Fibroblast of pulmonary artery (primary cell): ENCODE measurements around the gene CISD2.

ENCODE experiments used
- DNase-seq: peaks from one replicate; pipeline ENCODE4 v3.0.0-alpha.2; 2010; ENCODE audit warnings: low read depth
- H3K4me3 ChIP-seq: replicated peaks from 2 replicates; pipeline ENCODE4 v1.5.1; 2011; ENCODE audit warnings: low read depth, mild to moderate bottlenecking, control low read depth, low read length, moderate library complexity
- TF ChIP-seq, protein P1 (sequence below): IDR thresholded peaks from 2 replicates; pipeline ENCODE4 v1.5.1; 2011; ENCODE audit warnings: mild to moderate bottlenecking, control low read depth, low read length, inconsistent platforms; ENCODE audit errors: missing control alignments

Gene CISD2

DNA sequence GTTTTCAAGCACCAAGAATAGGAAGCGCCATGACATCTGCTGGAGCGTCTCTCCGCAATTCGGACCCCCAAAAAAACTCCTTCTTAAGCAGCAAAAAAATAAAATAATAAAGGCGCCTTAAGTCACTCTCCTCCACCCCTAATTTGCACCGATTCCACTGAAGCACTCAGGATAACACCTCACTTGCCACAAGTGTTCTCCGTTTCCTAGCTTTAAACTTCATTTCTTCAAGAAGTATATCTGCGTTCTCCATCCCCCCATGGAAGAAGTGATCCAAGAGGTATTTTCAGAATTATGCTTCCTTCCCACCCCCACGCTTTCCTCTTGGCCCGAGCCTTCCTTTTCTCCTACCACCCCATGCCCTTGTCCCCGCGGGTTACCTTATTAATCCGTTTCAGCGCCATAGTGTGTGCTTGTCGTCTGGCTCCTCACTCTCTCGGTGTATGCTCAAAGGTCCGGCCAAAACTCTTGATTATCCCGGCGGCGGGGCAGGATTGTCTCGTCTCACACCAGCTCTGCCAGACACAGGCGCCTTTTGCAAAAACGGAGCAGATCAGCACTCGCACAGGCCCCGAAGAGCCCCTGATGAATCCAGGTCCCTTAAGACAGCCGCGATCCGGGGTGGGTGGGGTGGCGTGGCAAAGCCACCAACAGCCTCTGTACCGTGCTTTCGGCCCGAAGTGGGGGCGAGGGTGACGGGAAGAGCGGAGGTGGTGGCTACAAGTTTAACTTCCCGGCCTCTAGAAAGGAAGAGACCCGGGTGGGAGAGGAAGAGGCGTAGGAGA lies 42.5 kb upstream of the CISD2 start:
- DNase-seq: no peak
- TF ChIP-seq, protein P1, sequence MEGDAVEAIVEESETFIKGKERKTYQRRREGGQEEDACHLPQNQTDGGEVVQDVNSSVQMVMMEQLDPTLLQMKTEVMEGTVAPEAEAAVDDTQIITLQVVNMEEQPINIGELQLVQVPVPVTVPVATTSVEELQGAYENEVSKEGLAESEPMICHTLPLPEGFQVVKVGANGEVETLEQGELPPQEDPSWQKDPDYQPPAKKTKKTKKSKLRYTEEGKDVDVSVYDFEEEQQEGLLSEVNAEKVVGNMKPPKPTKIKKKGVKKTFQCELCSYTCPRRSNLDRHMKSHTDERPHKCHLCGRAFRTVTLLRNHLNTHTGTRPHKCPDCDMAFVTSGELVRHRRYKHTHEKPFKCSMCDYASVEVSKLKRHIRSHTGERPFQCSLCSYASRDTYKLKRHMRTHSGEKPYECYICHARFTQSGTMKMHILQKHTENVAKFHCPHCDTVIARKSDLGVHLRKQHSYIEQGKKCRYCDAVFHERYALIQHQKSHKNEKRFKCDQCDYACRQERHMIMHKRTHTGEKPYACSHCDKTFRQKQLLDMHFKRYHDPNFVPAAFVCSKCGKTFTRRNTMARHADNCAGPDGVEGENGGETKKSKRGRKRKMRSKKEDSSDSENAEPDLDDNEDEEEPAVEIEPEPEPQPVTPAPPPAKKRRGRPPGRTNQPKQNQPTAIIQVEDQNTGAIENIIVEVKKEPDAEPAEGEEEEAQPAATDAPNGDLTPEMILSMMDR: no peak
- peak overlapping the region; percentile 98 for H3K4me3 ChIP-seq

GRCh38 chr4:102826890-102827673 lies 41.7 kb upstream of the CISD2 start, which contains the start of gene UBE2D3:
UBE2D3 (minus strand) TSS chr4:102827551; CDS start chr4:102826508, 1,043 bp downstream.
- H3K4me3 ChIP-seq: peak within 1 kb of the TSS; percentile 98
- TF ChIP-seq, protein P1: peak; percentile 17

GRCh38 chr4:102827674-102828496 lies 40.9 kb upstream of the CISD2 start:
- TF ChIP-seq, protein P1: no peak
- H3K4me3 ChIP-seq: peak overlapping the region; percentile 98

More at GRCh38 chr4:102826890-102827673, 41.7 kb upstream of the CISD2 start, which contains the start of gene UBE2D3:
- DNase-seq: peak; percentile 98

GRCh38 chr4:102828497-102828808 lies 40.3 kb upstream of the CISD2 start:
- H3K4me3 ChIP-seq: peak overlapping the region; percentile 98
- DNase-seq: no peak
- TF ChIP-seq, protein P1: no peak

More at GRCh38 chr4:102827674-102828496, 40.9 kb upstream of the CISD2 start:
- peak; percentile 100 for DNase-seq

GRCh38 chr4:102829803-102830202 lies 39.0 kb upstream of the CISD2 start:
- no peak for DNase-seq
- TF ChIP-seq, protein P1: no peak
- H3K4me3 ChIP-seq: no peak overlapping the region

DNA sequence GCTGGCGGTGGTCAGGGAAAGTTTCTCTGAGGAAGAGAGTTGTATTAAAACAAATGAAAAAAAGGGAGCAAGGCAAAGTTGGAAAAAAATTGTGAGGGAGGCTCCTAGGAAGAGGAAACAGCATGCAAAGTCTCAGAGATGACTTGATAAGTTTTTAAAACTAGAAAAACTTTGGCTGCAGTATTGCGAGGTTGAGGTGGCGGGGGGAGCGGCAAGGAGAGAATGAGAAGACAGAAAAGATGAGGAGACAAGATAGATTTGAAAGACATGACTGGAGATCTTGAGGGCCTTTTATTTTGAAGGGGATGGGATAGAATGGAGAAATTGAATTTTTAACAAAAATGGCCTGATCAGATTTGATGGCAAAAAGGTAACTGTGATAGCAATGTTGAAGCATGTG lies 36.7 kb upstream of the CISD2 start:
- DNase-seq: no peak
- no peak overlapping the region for H3K4me3 ChIP-seq

More for the DNA sequence above, 36.7 kb upstream of the CISD2 start:
- TF ChIP-seq, protein P1: no peak
